GM12878 (cell line): ENCODE data around the gene C16orf74. TPM values are rescaled to one million over a fixed set of nuclear protein-coding genes. Genes with fewer than 3 reads are reported as not detected.

Experiments used
- ATAC-seq: fragments of 200-7000 bp; cut with Tn5 transposase; 3 replicates; pipeline ENCODE4 v1.9.1; 2020; ENCODE audit warnings: mild to moderate bottlenecking, moderate library complexity
- BruUV-seq: library from RNA; stranded (reverse); fragments of 400-500 nt; replicated peaks from 2 replicates; lab custom pipeline; 2021; lab: Mats Ljungman, UMichigan
- CTCF ChIA-PET: fragments of 300-600 bp; sonication (Branson Sonifier 250); formaldehyde crosslinking; extraction: SDS; loops from one replicate; lab custom pipeline; 2021; ENCODE audit warnings: inconsistent platforms; lab: Yijun Ruan, JAX
- POLR2A ChIA-PET: fragments of 350-600 bp; formaldehyde crosslinking; extraction: SDS; loops from one replicate; lab custom pipeline; 2021; ENCODE audit warnings: inconsistent platforms; lab: Charles Lee
- RAD21 ChIA-PET: fragments of 300-600 bp; sonication (Branson Sonifier 250); formaldehyde crosslinking; loops from one replicate; lab custom pipeline; 2023; ENCODE audit warnings: antibody characterized with exemption; ENCODE audit not compliant: unreplicated experiment; lab: Charles Lee
- SMC1A ChIA-PET: fragments of 300-600 bp; sonication (Branson Sonifier 250); formaldehyde crosslinking; loops from one replicate; lab custom pipeline; 2023; ENCODE audit not compliant: unreplicated experiment, uncharacterized antibody; lab: Charles Lee
- DNase-seq: peaks from one replicate; pipeline ENCODE4 v3.0.0-alpha.2; 2011; ENCODE audit warnings: low read depth, low spot score
- FAIRE-seq: peaks from 3 replicates; lab custom pipeline; 2011; peaks lifted over from hg19 to GRCh38; lab: Jason Lieb, UNC
- H2AFZ ChIP-seq: 2 replicates; pipeline ENCODE4 v1.6.0; 2011; ENCODE audit warnings: low read depth, low read length, control low read depth; ENCODE audit not compliant: control insufficient read depth
- H3K27ac ChIP-seq: 2 replicates; pipeline ENCODE4 v1.5.1; 2011; ENCODE audit warnings: control low read depth; ENCODE audit not compliant: control insufficient read depth, insufficient read depth
- H3K27me3 ChIP-seq, 2 experiments: replicated peaks in 1 of 2; 2 replicates each; pipeline versions ENCODE4 v1.6.0 to v1.6.1; 2011; ENCODE audit warnings: low read length in 1 of 2; ENCODE audit not compliant: control insufficient read depth in 2 of 2, insufficient read depth in 2 of 2
- H3K36me3 ChIP-seq, 2 experiments: 2 replicates each; pipeline ENCODE4 v1.5.1; 2011; ENCODE audit warnings: low read length in 1 of 2; ENCODE audit not compliant: control insufficient read depth in 2 of 2, insufficient read depth in 2 of 2
- H3K4me1 ChIP-seq: 2 replicates; pipeline ENCODE4 v1.6.1; 2011; ENCODE audit warnings: mild to moderate bottlenecking, low read length, moderate library complexity, mixed read lengths; ENCODE audit not compliant: control insufficient read depth, insufficient read depth
- H3K4me2 ChIP-seq: 2 replicates; pipeline ENCODE4 v1.6.0; 2011; ENCODE audit warnings: control low read depth; ENCODE audit not compliant: control insufficient read depth, insufficient read depth
- H3K4me3 ChIP-seq: fragments of 200-600 bp; sonication (generic); 2 replicates; pipeline ENCODE4 v1.5.1; 2016
- H3K79me2 ChIP-seq: 2 replicates; pipeline ENCODE4 v1.6.0; 2011; ENCODE audit warnings: low read length; ENCODE audit not compliant: control insufficient read depth, insufficient read depth
- H3K9ac ChIP-seq: 2 replicates; pipeline ENCODE4 v1.8.0; 2011; ENCODE audit warnings: low read length, control low read depth, mixed read lengths; ENCODE audit not compliant: control insufficient read depth, insufficient read depth
- H3K9me3 ChIP-seq: replicated peaks from 3 replicates; pipeline ENCODE4 v1.5.1; 2011; ENCODE audit warnings: mild to moderate bottlenecking, low read length; ENCODE audit not compliant: control insufficient read depth, insufficient read depth
- H4K20me1 ChIP-seq: 2 replicates; pipeline ENCODE4 v1.6.0; 2011; ENCODE audit not compliant: control insufficient read depth, insufficient read depth
- ATF2 ChIP-seq: IDR thresholded peaks from 2 replicates; pipeline ENCODE4 v1.6.1; 2012; ENCODE audit warnings: low read length, inconsistent platforms
- CHD2 ChIP-seq: IDR thresholded peaks from 2 replicates; pipeline ENCODE4 v1.6.1; 2011; ENCODE audit warnings: low read depth, low read length, improper control_type of control experiment, borderline replicate concordance
- DPF2 ChIP-seq: fragments of 450-650 bp; IDR thresholded peaks from 2 replicates; pipeline ENCODE4 v1.6.1; 2017; ENCODE audit warnings: mild to moderate bottlenecking
- ESRRA ChIP-seq: IDR thresholded peaks from 2 replicates; pipeline ENCODE4 v1.6.1; 2012; ENCODE audit warnings: mild to moderate bottlenecking, low read length, improper control_type of control experiment
- HDGF ChIP-seq: fragments of 450-650 bp; IDR thresholded peaks from 2 replicates; pipeline ENCODE4 v1.6.1; 2016; ENCODE audit warnings: antibody characterized with exemption
- KDM1A ChIP-seq: fragments of 200-600 bp; sonication (generic); IDR thresholded peaks from 2 replicates; pipeline ENCODE4 v1.6.1; 2016; ENCODE audit warnings: borderline replicate concordance
- MEF2B ChIP-seq: fragments of 450-650 bp; IDR thresholded peaks from 2 replicates; pipeline ENCODE4 v1.6.1; 2018; ENCODE audit warnings: mild to moderate bottlenecking, moderate library complexity; ENCODE audit not compliant: partially characterized antibody, poor library complexity, severe bottlenecking
- MLLT1 ChIP-seq: fragments of 450-650 bp; IDR thresholded peaks from 2 replicates; pipeline ENCODE4 v1.6.1; 2016; ENCODE audit warnings: mild to moderate bottlenecking
- NBN ChIP-seq: fragments of 450-650 bp; IDR thresholded peaks from 2 replicates; pipeline ENCODE4 v1.6.1; 2016
- NFIC ChIP-seq: IDR thresholded peaks from 2 replicates; pipeline ENCODE4 v1.6.1; 2012; ENCODE audit warnings: low read depth, mild to moderate bottlenecking, inconsistent platforms, low read length, moderate library complexity
- PKNOX1 ChIP-seq: fragments of 450-650 bp; IDR thresholded peaks from 2 replicates; pipeline ENCODE4 v1.6.1; 2016; ENCODE audit warnings: mild to moderate bottlenecking
- POLR2A ChIP-seq: IDR thresholded peaks from 2 replicates; pipeline ENCODE4 v1.6.1; 2011; ENCODE audit warnings: low read depth, mild to moderate bottlenecking, low read length
- RELA ChIP-seq: fragments of 450-650 bp; IDR thresholded peaks from 2 replicates; pipeline ENCODE4 v1.8.0; 2014; ENCODE audit warnings: borderline replicate concordance; ENCODE audit not compliant: partially characterized antibody
- RELB ChIP-seq: fragments of 450-650 bp; IDR thresholded peaks from 2 replicates; pipeline ENCODE4 v1.6.1; 2017; ENCODE audit warnings: low read depth, mild to moderate bottlenecking, moderate library complexity
- SPI1 ChIP-seq: IDR thresholded peaks from 2 replicates; pipeline ENCODE4 v1.6.1; 2011; ENCODE audit warnings: low read depth, mild to moderate bottlenecking, low read length, moderate library complexity, borderline replicate concordance; ENCODE audit not compliant: insufficient read depth
- SREBF2 ChIP-seq: IDR thresholded peaks from 2 replicates; pipeline ENCODE4 v1.6.1; 2012; ENCODE audit warnings: mild to moderate bottlenecking, low read length
- SUPT20H ChIP-seq: IDR thresholded peaks from 2 replicates; pipeline ENCODE4 v1.6.1; 2011; ENCODE audit warnings: low read depth, mild to moderate bottlenecking, low read length, moderate library complexity, borderline replicate concordance; ENCODE audit not compliant: control insufficient read depth
- TBL1XR1 ChIP-seq: IDR thresholded peaks from 2 replicates; pipeline ENCODE4 v1.6.1; 2012; ENCODE audit warnings: low read depth, low read length, improper control_type of control experiment
- WRNIP1 ChIP-seq: IDR thresholded peaks from 2 replicates; pipeline ENCODE4 v1.6.1; 2011; ENCODE audit warnings: low read depth, low read length, improper control_type of control experiment, borderline replicate concordance
- ZBED1 ChIP-seq: IDR thresholded peaks from 2 replicates; pipeline ENCODE4 v1.6.1; 2016; ENCODE audit warnings: borderline replicate concordance
- WGBS: methylation state at CpG from one replicate; pipeline ENCODE4 v1.1.6; 2016; ENCODE audit warnings: low lambda C conversion rate; ENCODE audit not compliant: insufficient replicate concordance, insufficient coverage; ENCODE audit errors: missing lambda C conversion rate; 5-methylcytosine and 5-hydroxymethylcytosine counted together
- in situ Hi-C: fragments of 300-500 bp; cut with MboI; formaldehyde crosslinking; loops from 9 replicates; pipeline ENCODE4 v1.14.3; 2018; ENCODE audit warnings: mixed read lengths
- intact Hi-C: fragments of 100-400 bp; cut with micrococcal nuclease; formaldehyde crosslinking; loops from one replicate; pipeline ENCODE4 v1.14.2; 2022; ENCODE audit not compliant: unreplicated experiment
- polyA plus RNA-seq, 11 experiments: library from polyadenylated mRNA; depleted of rRNA in 4 of 11; unstranded in 6 of 11; stranded (reverse) in 5 of 11; fragments of >200 nt; fragmentation: Nextera tagmentation in 4 of 11; fragmentation: Illumina TruSeq in 1 of 11; extraction: Ambion mirVana in 4 of 11; extraction: Trizol in 1 of 11; gene quantifications; 1 replicate in 1 of 11; 2 replicates in 10 of 11; pipeline versions ENCODE4 v1.2.1 to v1.2.3, GENCODE V29; 2011 to 2016; ENCODE audit warnings: inconsistent platforms in 2 of 11, missing spikeins in 2 of 11, low read depth in 1 of 11
- total RNA-seq, 4 experiments: library from RNA; depleted of rRNA in 3 of 4; stranded (reverse); fragments of >200 nt in 3 of 4; fragmentation: Illumina TruSeq in 1 of 4; extraction: Trizol in 1 of 4; gene quantifications; 2 replicates each; pipeline versions ENCODE4 v1.2.1 to v1.2.3, GENCODE V29; 2013 to 2021

Gene C16orf74
- total and polyA plus RNA-seq, 10 of the 15 experiments (the other 5 are each of a cell fraction or from before 2014, with no cell fraction given) = 0.23 to 20.1 (median 6.8) TPM

DNA sequence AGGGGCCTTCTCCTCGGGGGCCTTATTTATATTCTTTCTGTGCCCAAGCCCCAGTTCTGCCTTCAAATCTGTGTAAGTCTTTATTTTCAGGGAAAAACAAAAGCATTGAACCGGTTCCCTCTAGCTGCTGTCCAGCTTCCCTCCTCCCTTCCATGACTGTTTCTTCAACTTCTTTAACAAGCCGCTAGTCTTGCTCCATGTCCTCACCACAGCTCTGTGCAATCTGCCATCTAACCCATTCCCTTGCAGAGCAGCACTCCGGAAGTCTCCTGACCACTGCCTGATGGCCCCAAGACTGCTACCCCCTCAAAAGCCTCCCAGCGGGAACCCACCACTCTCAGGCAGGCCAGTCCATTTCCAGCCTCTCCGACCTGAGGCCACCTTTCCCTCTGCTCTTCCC, 31.6 kb upstream of the C16orf74 start:
- Histone ChIP-seq H3K79me2 (no peaks in the 10 kb centered on the region), H3K9ac (no peak overlapping the region), H3K36me3 (peaks cover 16 to 33% of the 10 kb centered on the region in 2 experiments), H3K27ac (no peak overlapping the region), H4K20me1 (no peaks in the 10 kb centered on the region), H3K4me3 (no peak overlapping the region), H3K4me1 (no peaks in the 10 kb centered on the region), H3K4me2 (no peak overlapping the region), H3K27me3 (no peaks in the 10 kb centered on the region), H2AFZ (no peak overlapping the region), H3K9me3 (no peaks in the 10 kb centered on the region)
- ChIA-PET SMC1A (no interaction called here), CTCF (interaction anchor here (0.7 kb wide), 1 partner anchor 37 kb away, joined by 3 read pairs; no protein-coding TSS in a partner anchor), POLR2A (interaction anchor here (0.6 kb wide), 1 partner anchor 140 kb away, joined by 3 read pairs; no protein-coding TSS in a partner anchor), RAD21 (no interaction called here)
- intact Hi-C loops (no loop called here), in situ Hi-C loops (no loop called here)
- TF ChIP-seq NFIC = no peak
- TF ChIP-seq CHD2 = no peak
- no peak for TF ChIP-seq SREBF2
- TF ChIP-seq SPI1 = no peak
- TF ChIP-seq WRNIP1 = no peak
- no peak for TF ChIP-seq RELA
- no peak for TF ChIP-seq PKNOX1
- TF ChIP-seq DPF2 = no peak
- no peak for TF ChIP-seq RELB
- TF ChIP-seq TBL1XR1 = no peak
- no peak for TF ChIP-seq POLR2A
- TF ChIP-seq ESRRA = no peak
- TF ChIP-seq MLLT1 = no peak
- no peak for TF ChIP-seq ZBED1
- TF ChIP-seq SUPT20H = no peak
- TF ChIP-seq ATF2 = no peak
- no peak for TF ChIP-seq HDGF
- TF ChIP-seq KDM1A = no peak
- TF ChIP-seq MEF2B = no peak
- TF ChIP-seq NBN = no peak
- BruUV-seq = no TSS peak
- DNase-seq (no peak), ATAC-seq (no peak), FAIRE-seq (no peak)
- 94% methylated on average over 6 of the region's 6 CpGs for WGBS
